K562 (cell line): ENCODE measurements around the gene NECTIN2. TPM values are rescaled to one million over a fixed set of nuclear protein-coding genes. Genes with fewer than 3 reads are reported as not detected.

Experiments
- ARID1B ChIP-seq: fragments of 450-650 bp; IDR thresholded peaks from 2 replicates; pipeline ENCODE4 v1.6.1; 2016; ENCODE audit warnings: antibody characterized with exemption, mild to moderate bottlenecking, inconsistent platforms
- BHLHE40 ChIP-seq: IDR thresholded peaks from 2 replicates; pipeline ENCODE4 v1.6.1; 2011; ENCODE audit warnings: low read length, improper control_type of control experiment
- CBX1 ChIP-seq: sonication (generic); IDR thresholded peaks from 2 replicates; pipeline ENCODE4 v1.6.1; 2016; ENCODE audit warnings: antibody characterized with exemption, low read depth, mild to moderate bottlenecking
- CREB3 ChIP-seq: fragments of 450-650 bp; conservative IDR thresholded peaks from 2 replicates; pipeline ENCODE4 v1.6.1; 2016; ENCODE audit warnings: missing genetic modification characterization, low read depth, mild to moderate bottlenecking, missing compliant biosample characterization, moderate library complexity
- FOXA3 ChIP-seq, 2 experiments: fragments of 450-650 bp in 1 of 2; sonication (generic) in 1 of 2; formaldehyde crosslinking; IDR thresholded peaks in 1 of 2; conservative IDR thresholded peaks in 1 of 2; 2 replicates each; pipeline versions ENCODE4 v1.4.0 to v1.8.0; 2020 to 2022; ENCODE audit warnings: mild to moderate bottlenecking in 2 of 2, missing genetic modification reagents in 1 of 2
- KDM1A ChIP-seq, 2 experiments: fragments of 450-650 bp; IDR thresholded peaks; 2 replicates each; pipeline ENCODE4 v1.6.1; 2016; ENCODE audit warnings: mild to moderate bottlenecking in 2 of 2
- LCOR ChIP-seq: sonication (generic); formaldehyde crosslinking; IDR thresholded peaks from 2 replicates; pipeline ENCODE4 v1.8.0; 2022; ENCODE audit warnings: mild to moderate bottlenecking, missing genetic modification reagents
- MCM2 ChIP-seq: fragments of 450-650 bp; IDR thresholded peaks from 2 replicates; pipeline ENCODE4 v1.6.1; 2017; ENCODE audit warnings: low read depth, mild to moderate bottlenecking
- MIER1 ChIP-seq: fragments of 450-650 bp; IDR thresholded peaks from 2 replicates; pipeline ENCODE4 v1.6.1; 2016; ENCODE audit warnings: antibody characterized with exemption, mild to moderate bottlenecking, low read depth
- MLLT1 ChIP-seq, 2 experiments: fragments of 450-650 bp; IDR thresholded peaks; 2 replicates each; pipeline ENCODE4 v1.6.1; 2016
- MNT ChIP-seq, 2 experiments: fragments of 450-650 bp; conservative IDR thresholded peaks; 2 replicates each; pipeline ENCODE4 v1.6.1; 2017; ENCODE audit warnings: mild to moderate bottlenecking in 2 of 2, moderate library complexity in 2 of 2
- MTA1 ChIP-seq: fragments of 450-650 bp; IDR thresholded peaks from 2 replicates; pipeline ENCODE4 v1.6.1; 2017; ENCODE audit warnings: borderline replicate concordance
- NR4A1 ChIP-seq, 2 experiments: fragments of 250-450 bp in 1 of 2; fragments of 450-650 bp in 1 of 2; sonication (Bioruptor Pico) in 1 of 2; IDR thresholded peaks; 2 replicates each; pipeline versions ENCODE4 v1.4.0 to v1.6.1; 2016 to 2020; ENCODE audit warnings: mild to moderate bottlenecking in 2 of 2, missing compliant biosample characterization in 1 of 2, missing genetic modification characterization in 1 of 2, moderate library complexity in 1 of 2
- THRAP3 ChIP-seq: fragments of 450-650 bp; IDR thresholded peaks from 2 replicates; pipeline ENCODE4 v1.6.1; 2016; ENCODE audit warnings: mild to moderate bottlenecking, inconsistent platforms, borderline replicate concordance
- ZBTB12 ChIP-seq: fragments of 250-450 bp; sonication (Bioruptor Pico); IDR thresholded peaks from 2 replicates; pipeline ENCODE4 v1.4.0; 2020
- polyA plus RNA-seq, 8 experiments: library from polyadenylated mRNA; depleted of rRNA in 4 of 8; stranded (reverse) in 5 of 8; unstranded in 3 of 8; fragments of >200 nt; fragmentation: Nextera tagmentation in 2 of 8; fragmentation: Illumina TruSeq in 1 of 8; extraction: Ambion mirVana in 2 of 8; extraction: Trizol in 1 of 8; gene quantifications; 2 replicates each; pipeline versions ENCODE4 v1.2.1 to v1.2.3, GENCODE V29; 2011 to 2014; ENCODE audit warnings: inconsistent platforms in 1 of 8, missing spikeins in 1 of 8
- total RNA-seq, 7 experiments: library from RNA; depleted of rRNA in 6 of 7; stranded (reverse); fragments of >200 nt in 6 of 7; fragmentation: Illumina TruSeq in 2 of 7; extraction: Trizol in 2 of 7; gene quantifications; 2 replicates each; pipeline versions ENCODE4 v1.2.1 to v1.2.3, GENCODE V29; 2011 to 2021; ENCODE audit warnings: low replicate concordance in 1 of 7

The NECTIN2 gene
- total and polyA plus RNA-seq, 9 of the 15 experiments (the other 6 are each of a cell fraction or from before 2014, with no cell fraction given): 3.9 to 94.9 (median 34.9) TPM

GRCh38 chr19:44889830-44890365 lies 43.8 kb downstream of the NECTIN2 start (continued):
- TF ChIP-seq ZBTB12 (CRISPR knock-in tag) (no peak), KDM1A (IDR thresholded peaks at IDR 0.05) (peak in 1 of 2 experiments; percentile 20; a peak in 1 of 4 replicates), FOXA3 (CRISPR knock-in tag; conservative IDR thresholded peaks at IDR 0.05 in 1 of 2, IDR thresholded peaks at IDR 0.05 in 1 of 2) (no peak), CBX1 (no peak), NR4A1 (CRISPR knock-in tag; IDR thresholded peaks at IDR 0.05) (no peak), NR4A1 (tag; IDR thresholded peaks at IDR 0.05) (no peak), MNT (conservative IDR thresholded peaks at IDR 0.05) (0 out of 4 replicates have a peak, but pooled peaks of 1 of the 2 experiments have one; percentile 30), ARID1B (peak; percentile 59; the same call in 1 of the 2 replicates), MTA1 (no peak), BHLHE40 (no peak), CREB3 (tag) (0 out of 2 replicates have a peak, but pooled peaks have one; percentile 22), LCOR (peak; percentile 20; the same call in 1 of the 2 replicates), MIER1 (0 out of 2 replicates have a peak, but pooled peaks have one; percentile 56), THRAP3 (peak; percentile 81; the same call in 1 of the 2 replicates), MLLT1 (IDR thresholded peaks at IDR 0.05) (0 out of 4 replicates have a peak, but pooled peaks of 1 of the 2 experiments have one; percentile 25), MCM2 (no peak)
